ENCODE data around the gene C15orf39. TPM values are rescaled to one million over a fixed set of nuclear protein-coding genes. Genes with fewer than 3 reads are reported as not detected.

C15orf39 gene
- total RNA-seq = 2.6 and 5.1 TPM in 2 replicates

GRCh38 chr15:75201616-75202250 lies at the start of gene C15orf39:
Gene C15orf39 (plus strand): TSS chr15:75201882. CDS start chr15:75206049, 4,167 bp downstream.

GRCh38 chr15:75258034-75258433 lies 56.4 kb downstream of the C15orf39 start, which contains the start of gene GOLGA6C:
Gene GOLGA6C (plus strand): TSS chr15:75258334. CDS start chr15:75258599, 265 bp downstream.

Other genes starting within 250 kb of the C15orf39 start
- 6.5 and 15.8 TPM in 2 replicates for gene RPP25, start 245.1 kb upstream of the C15orf39 start, total RNA-seq
- gene SCAMP5, start 206.3 kb upstream of the C15orf39 start, total RNA-seq = 0.72 and 1.9 TPM in 2 replicates
- 6.4 and 11.8 TPM in 2 replicates for gene PPCDC, start 178.3 kb upstream of the C15orf39 start, total RNA-seq
- gene GOLGA6C, start 56.5 kb downstream of the C15orf39 start, total RNA-seq = not detected in 2 replicates
- gene GOLGA6D, start 81.0 kb downstream of the C15orf39 start, total RNA-seq = not detected in 2 replicates
- 36.7 and 45.5 TPM in 2 replicates for gene COMMD4, start 134.2 kb downstream of the C15orf39 start, total RNA-seq
- gene NEIL1, start 145.2 kb downstream of the C15orf39 start, total RNA-seq = 10.4 and 13.7 TPM in 2 replicates
- 77.8 and 89.3 TPM in 2 replicates for gene MAN2C1, start 166.7 kb downstream of the C15orf39 start, total RNA-seq
- 19.8 and 25.2 TPM in 2 replicates for gene SIN3A, start 249.8 kb downstream of the C15orf39 start, total RNA-seq

Measured in tracheal epithelial cell (primary cell).